Measurements from ENCODE around the gene BTBD3. TPM values are rescaled to one million over a fixed set of nuclear protein-coding genes. Genes with fewer than 3 reads are reported as not detected.

BTBD3 gene
- total and polyA plus RNA-seq, 3 donors from 2014 or later = 34.4 to 92.2 (median 83.6) TPM

- Histone ChIP-seq H3K27me3 (no peaks in the 10 kb centered on the region), H3K4me3 (peak overlapping the region; percentile 66 to 84), H3K9me3 (no peaks in the 10 kb centered on the region), H3K27ac (peak overlapping the region; percentile 86 to 96), H3K4me1 (peaks cover 9% of the 10 kb centered on the region), H3K36me3 (ENCODE audit: low read depth, missing control alignments) (no peaks in the 10 kb centered on the region)
- 0 to 1% methylated on average over 5 to 33 of the region's 72 CpGs for WGBS, 2 donors
- DNase-seq = peak; percentile 69
- TF ChIP-seq CTCF (IDR thresholded peaks at IDR 0.05) = no peak
- no peak for TF ChIP-seq POLR2A (IDR thresholded peaks at IDR 0.05)
- intact Hi-C loops (cut with DNase I; ENCODE audit: low total_unique reads) = no loop called here
Measured at GRCh38 chr20:11891077-11891775, 26.5 kb upstream of the BTBD3 start.

GRCh38 chr20:11891776-11892545 is 25.7 kb upstream of the BTBD3 start:
- H3K27me3 ChIP-seq = no peaks in the 10 kb centered on the region
- DNase-seq = peak; percentile 90
- peak overlapping the region; percentile 66 to 84 for H3K4me3 ChIP-seq
- H3K27ac ChIP-seq = peak overlapping the region; percentile 86 to 96
- no peaks in the 10 kb centered on the region for H3K9me3 ChIP-seq
- H3K36me3 ChIP-seq (ENCODE audit: low read depth, missing control alignments) = no peaks in the 10 kb centered on the region
- peaks cover 9% of the 10 kb centered on the region for H3K4me1 ChIP-seq
- 0% methylated on average over 17 of the region's 17 CpGs for WGBS, 2 donors
- intact Hi-C loops (cut with DNase I; ENCODE audit: low total_unique reads) = no loop called here
- TF ChIP-seq CTCF (IDR thresholded peaks at IDR 0.05) = no peak
- TF ChIP-seq POLR2A (IDR thresholded peaks at IDR 0.05) = no peak

- DNase-seq = no peak
- Histone ChIP-seq H3K36me3 (ENCODE audit: low read depth, missing control alignments) (no peaks in the 10 kb centered on the region), H3K4me3 (no peak overlapping the region), H3K9me3 (no peaks in the 10 kb centered on the region), H3K27me3 (no peaks in the 10 kb centered on the region), H3K27ac (peak overlapping the region in 1 of 2 donors; percentile 23), H3K4me1 (peaks cover 9% of the 10 kb centered on the region)
- TF ChIP-seq POLR2A (IDR thresholded peaks at IDR 0.05) (no peak), CTCF (IDR thresholded peaks at IDR 0.05) (no peak)
- 30 to 62% methylated on average over 6 of the region's 6 CpGs for WGBS, 2 donors
- intact Hi-C loops (cut with DNase I; ENCODE audit: low total_unique reads) = no loop called here
Measured at GRCh38 chr20:11894062-11894461, 23.6 kb upstream of the BTBD3 start.

GRCh38 chr20:11895861-11896387 is 21.8 kb upstream of the BTBD3 start:
- no peak overlapping the region for H3K4me3 ChIP-seq
- 16 to 30% methylated on average over 6 of the region's 6 CpGs for whole genome bisulfite sequencing, 2 donors
- H3K9me3 ChIP-seq = no peaks in the 10 kb centered on the region
- no peaks in the 10 kb centered on the region for H3K36me3 ChIP-seq (ENCODE audit: low read depth, missing control alignments)
- no peak for DNase-seq
- H3K27ac ChIP-seq = peak overlapping the region; percentile 23 to 41
- TF ChIP-seq CTCF (IDR thresholded peaks at IDR 0.05) (no peak), POLR2A (IDR thresholded peaks at IDR 0.05) (no peak)
- peaks cover 9% of the 10 kb centered on the region for H3K4me1 ChIP-seq
- H3K27me3 ChIP-seq = no peaks in the 10 kb centered on the region
- intact Hi-C loops (cut with DNase I; ENCODE audit: low total_unique reads) = no loop called here

Data from testis (tissue), 3 donors.